Occipital lobe (tissue), 2 donors: ENCODE results near the gene DND1. TPM values are rescaled to one million over a fixed set of nuclear protein-coding genes. Genes with fewer than 3 reads are reported as not detected.
"Not testable (repeated sequence)": the region's sequence is repeated elsewhere in the genome, so short reads cannot be mapped to it uniquely, and the experiment has no call there.

ENCODE experiments used
- DNase-seq: peaks from one replicate; lab custom pipeline; 2025; lab: John Stamatoyannopoulos, UW
- total RNA-seq: library from RNA; depleted of rRNA; stranded (reverse); fragments of >200 nt; gene quantifications from one replicate; pipeline ENCODE4 v1.2.3, GENCODE V29; 2014

Gene DND1
- 0.31 TPM for total RNA-seq

DNA sequence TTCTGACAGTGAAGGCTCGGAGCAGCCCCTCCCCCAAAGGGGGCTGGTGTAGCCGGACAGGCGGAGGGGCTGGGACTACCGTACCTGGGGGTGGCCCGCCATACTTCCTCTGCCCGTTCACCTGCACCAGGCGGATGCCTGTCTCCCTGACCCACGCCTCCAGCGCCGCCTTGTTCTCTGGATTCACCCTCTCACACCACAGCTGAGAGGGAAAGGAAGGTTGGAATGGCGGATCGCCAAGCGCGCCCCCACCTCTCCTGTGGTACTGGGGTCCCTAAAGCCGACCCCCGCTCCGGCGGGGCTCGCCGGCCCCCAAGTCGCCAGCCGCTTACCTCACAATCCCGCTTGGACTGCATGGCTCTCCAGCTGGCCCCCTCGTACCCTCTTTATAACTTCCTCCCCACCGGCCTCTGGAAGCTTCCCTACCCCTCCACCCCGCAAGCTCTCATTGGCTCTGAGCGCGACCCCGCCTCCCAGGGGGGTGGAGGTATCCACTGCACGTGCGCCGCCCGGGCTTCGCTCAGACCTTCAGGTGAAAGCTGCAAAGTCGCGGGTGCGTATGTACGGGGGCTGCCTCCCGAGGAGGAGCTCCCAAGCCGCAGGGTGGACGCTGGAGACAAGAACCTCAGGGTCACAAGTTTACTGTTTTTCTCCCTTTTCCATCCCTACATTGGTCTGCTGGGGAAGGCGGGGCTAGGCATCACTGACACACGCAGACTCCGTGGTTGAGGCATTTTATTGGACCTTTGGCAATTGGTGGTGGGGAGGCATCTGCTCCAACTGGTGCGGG is at the start of gene DND1:
Gene DND1 (minus strand): TSS at position 390 of the 790 bp plus-strand sequence. CDS start 34 bp downstream, at position 356.
- DNase-seq: no peak

DNA sequence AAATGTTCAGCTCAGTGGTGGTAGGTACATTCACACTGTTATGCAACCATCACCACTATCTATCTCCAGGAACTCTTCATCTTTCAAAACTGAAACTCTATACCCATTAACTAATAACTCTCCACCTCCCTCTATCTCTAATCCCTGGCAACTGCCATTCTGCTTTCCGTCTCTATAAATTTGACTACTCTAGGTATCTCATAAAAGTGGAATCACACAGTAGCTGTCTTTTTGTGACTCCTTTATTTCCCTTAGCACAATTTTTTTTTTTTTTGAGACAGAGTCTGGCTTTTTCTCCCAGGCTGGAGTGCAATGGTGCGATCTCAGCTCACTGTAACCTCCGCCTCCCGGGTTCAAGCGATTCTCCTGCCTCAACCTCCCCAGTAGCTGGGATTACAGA is 48.0 kb upstream of the DND1 start:
- DNase-seq: not testable (repeated sequence)

DNA sequence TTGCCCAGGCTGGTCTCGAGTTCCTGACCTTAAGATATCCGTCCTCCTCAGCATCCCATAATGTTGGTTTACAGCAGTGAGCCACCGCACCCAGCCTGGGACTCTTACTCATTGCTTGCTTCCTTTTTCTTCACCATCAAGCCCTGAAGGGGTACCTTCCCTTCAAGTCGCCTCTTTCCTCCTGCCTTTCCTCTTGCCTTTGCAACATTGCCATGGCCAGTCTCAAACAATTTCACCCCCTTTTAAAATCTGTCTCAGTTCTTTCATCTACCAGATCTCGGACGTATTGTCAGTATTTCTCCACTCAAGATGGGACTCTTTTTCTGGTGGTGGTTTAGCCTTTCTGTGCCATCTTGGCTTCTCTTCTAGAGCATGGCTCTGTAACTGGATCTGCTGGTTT is 47.4 kb upstream of the DND1 start:
- DNase-seq: not testable (repeated sequence)

DNA sequence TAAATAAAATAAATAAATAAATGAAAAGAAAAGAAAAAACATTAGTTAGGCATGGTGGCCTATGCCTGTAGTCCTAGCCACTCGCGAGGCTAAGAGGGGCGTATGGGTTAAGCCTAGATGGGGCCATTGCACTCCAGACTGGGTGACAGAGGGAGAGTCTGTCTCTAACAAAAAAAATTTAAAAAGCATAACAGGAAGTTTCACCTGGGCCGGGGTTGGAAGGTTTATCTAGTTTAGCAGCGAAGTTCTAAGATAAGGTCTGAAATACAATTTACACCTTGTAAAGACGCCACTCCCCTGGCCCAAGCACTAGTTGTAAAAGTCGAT is 44.9 kb upstream of the DND1 start:
- no peak for DNase-seq

DNA sequence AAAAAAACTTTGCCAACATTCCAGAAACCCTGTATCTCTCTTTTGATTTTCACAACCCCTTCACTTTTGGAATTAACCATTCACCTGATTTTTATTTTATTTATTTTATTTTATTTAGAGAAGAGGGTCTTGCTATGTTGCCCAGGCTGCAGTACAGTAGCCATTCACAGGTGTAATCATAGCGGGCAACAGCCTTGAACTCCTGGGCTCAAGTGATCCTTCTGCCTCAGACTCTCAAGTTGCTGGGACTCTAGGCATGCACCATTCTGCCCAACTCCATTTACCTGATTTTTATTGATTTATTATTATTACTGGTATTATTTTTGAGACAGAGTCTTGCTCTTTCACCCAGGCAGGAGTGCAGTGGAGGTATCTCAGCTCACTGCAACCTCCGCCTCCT is 42.9 kb upstream of the DND1 start:
- not testable (repeated sequence) for DNase-seq

DNA sequence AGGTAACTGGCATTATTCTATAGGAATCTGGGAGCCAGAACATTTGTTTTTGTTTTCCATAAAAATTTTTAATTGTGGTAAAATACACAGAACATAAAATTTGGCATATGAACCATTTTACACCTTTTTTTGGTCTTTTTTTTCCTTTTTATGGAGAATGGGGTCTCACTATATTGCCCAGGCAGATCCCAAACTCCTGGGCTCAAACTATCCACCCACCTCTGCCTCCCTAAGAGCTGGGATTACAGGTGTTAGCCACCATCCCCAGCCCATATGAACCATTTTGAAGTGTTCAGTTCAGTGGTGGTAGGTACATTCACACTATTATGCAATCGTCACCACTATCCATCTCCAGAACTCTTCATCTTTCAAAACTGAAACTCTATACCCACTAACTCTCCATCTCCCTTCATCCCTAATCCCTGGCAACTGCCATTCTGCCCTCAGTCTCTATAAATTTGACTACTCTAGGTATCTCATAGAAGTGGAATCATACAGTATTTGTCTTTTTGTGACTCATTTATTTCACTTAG is 40.3 kb upstream of the DND1 start:
- DNase-seq: no peak

DNA sequence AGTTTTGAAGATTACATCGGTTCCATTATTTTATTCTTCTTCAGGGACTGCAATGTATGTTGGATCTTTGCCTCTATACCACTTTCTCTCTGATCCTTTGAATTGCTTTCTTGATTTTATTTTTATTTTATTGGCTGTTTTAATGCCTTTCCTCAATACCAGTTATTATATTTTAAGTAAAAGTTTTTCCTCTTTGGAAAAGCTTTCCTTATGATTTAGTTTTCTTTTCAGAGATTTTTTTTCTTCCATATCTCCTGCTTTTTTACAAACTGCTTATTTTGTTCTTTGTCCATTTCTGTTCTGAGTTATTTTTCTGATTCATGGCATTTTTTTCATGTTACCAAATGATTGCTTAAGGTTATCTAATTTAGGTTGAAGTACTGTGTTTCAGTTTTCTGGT is 38.4 kb upstream of the DND1 start:
- DNase-seq: no peak

DNA sequence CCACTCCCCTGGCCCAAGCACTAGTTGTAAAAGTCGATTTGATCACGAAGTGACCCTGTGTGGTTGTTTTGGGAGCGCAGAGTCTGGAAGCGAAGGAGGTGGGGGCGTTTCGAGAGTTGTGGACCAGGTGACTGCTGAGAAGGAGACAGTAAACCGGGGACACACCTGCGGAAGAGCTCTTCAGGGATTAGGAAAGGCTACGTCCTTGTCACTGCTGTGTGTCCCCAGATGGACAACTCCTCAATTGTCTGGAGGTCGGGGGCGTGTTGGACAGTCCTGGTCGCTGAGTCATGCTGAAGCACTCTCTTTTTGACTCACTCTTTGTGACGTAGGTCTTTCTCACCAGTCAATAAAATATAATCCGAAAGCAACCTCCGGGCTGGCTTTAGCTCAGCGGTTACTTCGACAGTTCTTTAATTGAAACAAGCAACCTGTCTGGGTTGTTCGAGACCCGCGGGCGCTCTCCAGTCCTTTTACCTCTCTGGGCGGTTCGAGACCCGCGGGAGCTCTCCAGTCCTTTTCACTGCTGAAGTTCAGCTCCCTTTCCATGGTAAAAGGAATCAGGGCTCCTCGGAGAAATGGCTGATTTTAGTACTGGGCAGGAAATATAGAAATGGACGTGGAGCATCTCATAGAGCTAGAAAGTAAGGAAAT is 37.6 kb upstream of the DND1 start:
- DNase-seq: peak; percentile 25

DNA sequence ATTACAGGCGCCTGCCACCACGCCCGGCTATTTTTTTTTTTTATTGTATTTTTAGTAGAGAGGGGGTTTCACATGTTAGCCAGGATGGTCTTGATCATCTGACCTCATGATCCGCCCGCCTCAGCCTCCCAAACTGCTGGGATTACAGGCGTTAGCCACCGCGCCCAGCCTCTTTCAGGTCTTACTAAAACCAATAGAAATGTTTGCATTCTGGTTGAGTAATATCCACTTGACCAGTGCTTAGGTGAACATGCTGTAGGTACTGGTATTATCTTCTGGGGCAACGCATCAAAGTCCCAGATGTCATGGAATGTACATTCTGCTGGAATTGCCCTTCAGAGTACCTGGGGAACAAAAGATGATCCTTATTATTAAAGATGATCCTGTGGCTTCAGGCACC is 35.4 kb upstream of the DND1 start:
- not testable (repeated sequence) for DNase-seq

DNA sequence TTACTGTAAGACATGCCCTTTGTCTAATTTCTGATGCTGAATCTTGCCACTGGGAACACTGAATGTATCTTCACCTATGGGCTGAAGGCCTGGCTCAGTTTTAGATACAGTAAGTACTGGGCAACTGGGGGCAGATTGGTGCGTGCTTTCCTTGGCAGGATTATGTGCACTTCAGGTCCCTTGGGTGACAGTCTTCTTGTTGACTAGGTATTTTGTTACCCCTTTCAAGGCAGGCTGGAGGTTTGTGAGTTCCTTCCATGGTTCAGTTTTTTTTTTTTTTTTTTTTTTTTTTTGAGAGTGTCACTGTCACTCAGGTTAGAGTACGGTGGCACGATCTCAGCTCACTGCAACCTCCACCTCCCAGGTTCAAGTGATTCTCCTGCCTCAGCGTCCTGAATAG is 34.4 kb upstream of the DND1 start:
- no peak for DNase-seq

DNA sequence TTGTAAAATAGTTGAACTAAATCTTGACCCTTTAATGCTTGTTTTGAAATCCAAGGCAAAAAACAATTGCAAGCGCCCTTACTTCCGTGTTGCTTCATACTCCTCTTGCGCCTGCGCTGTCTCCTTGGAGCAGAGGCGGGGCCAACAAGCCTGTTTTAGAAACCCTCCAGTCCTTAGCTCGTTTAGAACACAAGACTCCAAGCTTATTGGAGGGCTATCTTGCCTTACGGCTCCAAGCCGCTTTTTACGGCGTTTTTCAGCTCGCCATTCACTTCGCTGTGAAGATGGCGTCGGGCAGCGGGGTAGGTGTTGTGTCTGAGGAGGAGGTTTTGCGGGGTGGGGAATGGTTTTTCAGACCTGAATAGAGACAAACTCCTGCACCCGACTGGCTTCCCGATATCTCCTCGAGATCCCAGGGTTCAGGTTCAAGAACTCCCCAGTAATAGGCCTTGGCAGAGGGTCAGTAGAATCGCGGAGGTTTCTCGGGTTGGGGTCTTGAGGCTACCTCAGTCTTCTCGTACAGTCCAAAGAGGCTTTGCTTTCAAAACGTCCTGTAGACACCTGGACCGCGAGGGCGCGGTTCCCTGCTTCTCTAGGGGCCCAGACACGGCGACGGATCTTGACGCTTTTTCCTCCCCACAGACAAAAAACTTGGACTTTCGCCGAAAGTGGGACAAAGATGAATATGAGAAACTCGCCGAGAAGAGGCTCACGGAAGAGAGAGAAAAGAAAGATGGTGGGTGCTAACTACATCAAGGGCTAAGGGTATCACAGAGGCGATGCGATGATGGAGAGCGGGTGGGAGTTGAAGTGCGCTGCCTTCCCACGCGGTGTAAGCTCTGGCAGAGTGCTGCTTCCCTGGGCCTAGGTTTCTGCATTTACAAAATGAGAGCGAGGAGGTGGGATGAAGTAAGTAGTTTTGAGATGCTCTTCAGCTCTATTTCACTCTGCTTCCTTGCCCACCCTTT is 27.1 kb upstream of the DND1 start, which contains the start of gene ZMAT2:
Gene ZMAT2 (plus strand): TSS at position 271 of the 968 bp plus-strand sequence. CDS start 14 bp downstream, at position 285.
- DNase-seq: peak; percentile 93

DNA sequence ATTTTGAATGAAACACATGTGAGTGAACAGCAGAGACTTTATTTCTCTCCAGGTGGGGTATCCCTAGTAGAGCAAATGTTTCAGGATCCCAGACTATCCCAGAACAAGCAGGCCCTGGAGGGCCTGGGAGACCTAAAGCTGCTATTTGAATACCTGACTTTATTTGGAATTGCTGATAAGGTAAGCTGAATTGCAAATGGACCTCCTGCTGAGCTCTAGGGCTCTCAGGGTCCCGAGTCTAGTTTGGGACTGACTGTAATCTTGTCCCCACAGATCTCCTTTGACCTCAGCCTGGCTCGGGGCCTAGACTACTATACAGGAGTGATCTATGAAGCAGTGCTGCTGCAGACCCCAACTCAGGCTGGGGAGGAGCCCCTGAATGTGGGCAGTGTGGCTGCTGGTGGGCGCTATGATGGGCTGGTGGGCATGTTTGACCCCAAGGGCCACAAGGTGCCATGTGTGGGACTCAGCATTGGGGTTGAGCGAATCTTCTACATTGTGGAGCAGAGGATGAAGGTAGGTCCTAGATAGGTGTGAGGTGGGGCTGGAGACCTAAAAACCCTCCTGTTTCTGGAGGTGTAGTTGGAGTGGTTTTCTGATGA is 23.6 kb upstream of the DND1 start:
- DNase-seq: no peak

DNA sequence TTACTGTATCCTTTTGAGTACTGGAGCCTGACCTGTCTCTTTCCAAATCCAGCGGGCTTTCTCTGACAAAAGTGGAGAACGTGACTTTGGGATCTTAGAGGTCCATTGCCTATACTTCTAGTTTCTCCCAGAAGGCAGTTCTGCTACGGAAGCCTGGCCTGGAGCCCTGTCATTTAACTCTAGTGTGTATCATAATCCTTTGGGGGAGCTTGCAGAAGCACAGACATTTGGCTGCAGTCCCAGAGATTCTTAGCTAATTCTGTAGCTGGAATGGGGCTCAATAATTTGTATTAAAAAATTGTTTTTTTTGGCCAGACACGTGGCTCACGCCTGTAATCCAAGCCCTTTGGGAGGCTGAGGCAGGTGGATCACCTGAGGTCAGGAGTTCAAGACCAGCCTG is 20.9 kb upstream of the DND1 start:
- no peak for DNase-seq

DNA sequence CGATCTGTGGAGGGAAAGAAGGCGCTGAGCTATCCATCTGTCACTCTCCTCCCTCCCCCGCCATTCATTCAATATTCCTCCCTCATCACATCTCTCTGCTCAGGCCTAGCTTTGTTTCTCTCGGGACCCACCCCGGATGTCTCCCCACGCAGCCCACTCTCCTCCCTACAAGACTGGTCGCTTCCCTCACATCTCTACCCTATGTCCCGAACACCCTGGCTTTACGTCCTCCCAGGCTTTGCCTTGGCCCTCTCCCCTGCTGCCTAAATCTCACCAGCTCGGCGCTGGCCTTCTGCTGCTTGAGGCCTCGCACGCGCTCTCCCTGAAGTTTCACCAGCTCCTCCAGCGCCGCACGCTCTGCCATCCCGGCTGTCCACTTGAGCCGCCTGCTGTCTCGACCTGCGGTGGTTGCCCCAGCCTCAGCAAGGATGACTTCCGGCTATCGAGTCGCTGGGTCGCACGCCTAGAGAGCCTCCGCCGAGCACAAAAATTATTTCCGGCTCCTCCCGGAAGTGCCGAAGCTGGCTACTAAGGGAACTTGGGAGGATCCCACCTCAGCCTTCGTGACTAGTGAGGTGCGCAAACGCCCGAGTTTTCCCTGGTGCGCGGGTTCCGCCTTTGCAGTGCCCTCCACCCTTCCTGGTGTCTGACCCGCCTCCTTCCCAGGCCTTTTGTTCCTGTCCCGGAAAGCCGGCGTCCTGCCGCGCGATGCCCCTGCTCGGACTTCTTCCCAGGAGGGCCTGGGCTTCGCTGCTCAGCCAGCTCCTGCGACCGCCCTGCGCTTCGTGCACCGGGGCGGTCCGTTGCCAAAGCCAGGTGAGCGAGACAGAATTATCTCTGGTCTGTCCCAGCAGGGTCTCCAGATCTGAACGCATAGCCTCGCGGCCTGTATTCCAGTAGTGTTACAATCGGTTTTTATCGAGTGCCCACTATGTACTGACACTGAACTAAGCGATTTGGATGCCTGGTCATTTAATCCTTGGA is 17.9 kb upstream of the DND1 start, which contains the start of the genes HARS1 and HARS2:
Gene HARS1 (minus strand): TSS at position 430 of the 984 bp plus-strand sequence. CDS start 66 bp downstream, at position 364.
Gene HARS2 (plus strand): TSS at position 515 of the 984 bp plus-strand sequence. CDS start 194 bp downstream, at position 709.
- peak; percentile 88 for DNase-seq

DNA sequence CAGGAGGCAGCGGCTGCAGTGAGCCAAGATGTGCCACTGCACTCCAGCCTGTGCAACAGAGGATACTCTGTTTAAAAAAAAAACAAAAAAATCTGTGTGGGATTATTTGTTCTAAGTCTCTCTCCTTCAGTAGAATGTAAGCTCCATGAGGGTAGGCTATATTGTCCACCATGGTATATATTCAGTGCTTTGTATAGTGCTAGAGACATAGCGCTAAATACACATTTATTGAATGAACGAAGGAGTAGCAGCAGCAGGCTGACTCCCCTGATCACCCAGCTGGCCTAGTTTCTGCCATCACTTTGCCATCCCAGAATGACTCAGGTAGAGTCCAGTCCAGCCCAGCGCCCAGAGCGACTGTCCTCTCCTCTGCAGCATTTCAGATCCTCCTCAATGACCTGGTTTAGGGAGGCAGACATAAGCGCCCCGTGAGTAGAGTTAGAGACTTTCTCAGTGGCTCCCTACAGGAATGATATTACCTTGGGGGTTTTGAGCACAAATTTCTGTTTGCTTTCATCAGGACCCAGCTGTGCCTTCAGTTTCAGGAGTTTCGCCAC is 17.1 kb upstream of the DND1 start:
- no peak for DNase-seq

DNA sequence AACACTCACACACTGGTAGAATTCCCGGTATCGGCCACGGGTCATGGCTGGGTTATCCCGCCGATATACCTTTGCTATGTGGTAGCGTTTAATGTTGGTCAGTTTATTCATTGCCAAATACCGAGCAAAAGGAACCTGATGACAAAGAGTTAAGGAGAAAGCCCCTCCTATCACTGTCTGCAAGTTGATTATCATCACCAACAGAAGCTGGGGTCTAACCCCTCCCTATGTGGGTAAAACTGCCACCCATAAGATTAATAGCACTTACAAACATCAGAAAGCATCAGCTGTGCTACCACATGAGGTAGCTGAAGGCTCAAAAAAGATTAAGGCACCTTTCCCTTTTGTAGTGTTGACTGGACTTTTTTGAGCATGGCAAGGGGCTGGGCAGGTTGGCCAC is 5.6 kb upstream of the DND1 start:
- no peak for DNase-seq

DNA sequence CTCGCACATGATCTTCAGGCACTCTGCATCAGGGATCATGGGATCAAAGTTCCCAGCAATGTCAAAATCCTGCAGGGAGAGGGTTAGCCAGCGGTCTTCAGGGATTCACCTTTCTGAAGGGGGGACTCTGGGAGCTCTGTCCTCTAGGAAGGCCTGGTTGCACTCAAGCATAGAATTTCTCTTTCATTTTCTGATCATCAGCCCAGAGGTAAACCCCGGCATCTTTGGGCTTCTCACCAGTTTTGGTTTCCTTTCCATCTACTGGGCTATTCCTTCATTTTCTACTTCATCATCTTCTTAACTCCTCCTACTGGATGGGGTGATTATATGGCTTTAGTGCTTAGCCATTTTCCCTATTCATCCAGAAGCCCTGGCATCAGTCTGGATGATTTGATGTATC is 4.6 kb upstream of the DND1 start:
- no peak for DNase-seq

DNA sequence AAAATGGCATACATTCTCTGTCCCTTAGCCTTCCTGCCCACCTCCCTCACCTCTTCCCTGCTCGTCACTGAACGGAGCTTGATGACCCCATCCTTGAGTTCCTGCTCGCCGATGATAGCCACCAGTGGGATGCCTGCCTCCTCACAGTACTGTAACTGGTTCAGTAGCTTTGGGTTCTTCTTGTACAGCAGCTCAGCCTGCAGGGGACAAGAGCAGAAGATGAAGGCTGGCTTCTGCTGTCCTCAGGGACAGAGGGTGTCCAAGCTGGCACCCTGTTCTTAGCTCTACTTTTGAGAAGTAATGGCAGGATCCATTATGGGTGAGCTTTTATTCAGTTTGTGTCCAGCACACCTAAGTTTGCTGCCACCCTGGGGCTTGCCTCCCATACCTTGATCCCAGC is 1.3 kb upstream of the DND1 start:
- no peak for DNase-seq

DNA sequence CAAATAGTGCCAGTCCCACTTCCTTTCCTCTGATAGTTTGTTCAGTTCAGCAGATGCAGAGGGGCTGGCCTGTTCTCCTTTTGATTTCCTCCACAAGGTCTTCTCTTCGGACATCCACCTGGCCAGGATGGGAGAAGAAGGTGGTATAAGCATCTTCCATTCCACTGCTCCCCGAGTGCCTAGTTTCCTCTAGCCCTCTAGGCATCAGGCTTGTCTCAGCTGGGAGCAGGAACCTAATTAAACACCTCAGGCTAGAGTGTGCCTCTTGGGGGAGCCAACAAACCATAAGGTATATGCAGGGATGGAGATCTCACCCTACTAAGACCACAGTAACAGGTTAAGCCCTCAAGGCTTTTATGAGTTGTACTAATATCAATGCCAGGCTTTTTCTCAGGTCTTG is 835 bp upstream of the DND1 start:
- no peak for DNase-seq
